Stimulated activated naive CD8-positive, alpha-beta T cell treated with anti-CD3 and anti-CD28 coated beads, Interleukin-15, amount 100 ng/mL, for 72 hours (primary cell): ENCODE measurements around the gene PRDM16.

Source experiments
- ATAC-seq: fragments of 150-1000 bp; cut with Tn5 transposase; 2 replicates; pipeline ENCODE4 v1.10.0; 2021; ENCODE audit warnings: mild to moderate bottlenecking, moderate library complexity
- DNase-seq, 2 donors: peaks; one replicate each; pipeline ENCODE4 v3.0.0; 2021 to 2022
- H3K27ac Mint-ChIP-seq, 2 donors: one replicate each; pipeline ENCODE4 v1.8.0; 2022; ENCODE audit warnings: mild to moderate bottlenecking in 2 of 2, mixed read lengths in 2 of 2, moderate library complexity in 2 of 2
- H3K27me3 Mint-ChIP-seq: one replicate; pipeline ENCODE4 v1.8.0; 2022; ENCODE audit warnings: mixed read lengths
- H3K4me1 Mint-ChIP-seq: one replicate; pipeline ENCODE4 v1.8.0; 2022; ENCODE audit warnings: mild to moderate bottlenecking, mixed read lengths
- H3K4me3 Mint-ChIP-seq, 2 donors: one replicate each; pipeline ENCODE4 v1.8.0; 2022; ENCODE audit warnings: mild to moderate bottlenecking in 2 of 2, mixed read lengths in 2 of 2, moderate library complexity in 1 of 2
- H3K9me3 Mint-ChIP-seq, 2 donors: one replicate each; pipeline ENCODE4 v1.8.0; 2022; ENCODE audit warnings: mixed read lengths in 2 of 2

The PRDM16 gene

DNA sequence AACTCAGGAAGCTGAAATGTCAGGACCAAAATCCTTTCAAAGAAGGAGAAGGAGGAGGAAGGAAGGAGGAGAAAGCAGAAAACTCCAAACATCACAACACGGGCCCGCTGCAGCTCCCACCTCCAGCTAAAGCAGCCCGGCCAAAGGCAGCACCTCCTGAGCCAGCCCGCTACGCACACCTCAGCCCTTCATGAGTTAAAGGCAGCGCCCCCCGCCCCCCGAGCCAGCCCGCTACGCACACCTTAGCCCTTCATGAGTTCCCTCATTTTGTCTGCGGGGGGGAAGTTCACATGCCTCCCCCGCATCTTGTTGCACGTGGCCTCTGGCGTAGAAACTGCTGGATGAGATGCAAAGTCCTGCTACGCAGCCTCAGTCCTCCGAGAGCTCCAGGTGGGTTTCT lies 294.8 kb downstream of the PRDM16 start:
- ATAC-seq, result no peak

DNA sequence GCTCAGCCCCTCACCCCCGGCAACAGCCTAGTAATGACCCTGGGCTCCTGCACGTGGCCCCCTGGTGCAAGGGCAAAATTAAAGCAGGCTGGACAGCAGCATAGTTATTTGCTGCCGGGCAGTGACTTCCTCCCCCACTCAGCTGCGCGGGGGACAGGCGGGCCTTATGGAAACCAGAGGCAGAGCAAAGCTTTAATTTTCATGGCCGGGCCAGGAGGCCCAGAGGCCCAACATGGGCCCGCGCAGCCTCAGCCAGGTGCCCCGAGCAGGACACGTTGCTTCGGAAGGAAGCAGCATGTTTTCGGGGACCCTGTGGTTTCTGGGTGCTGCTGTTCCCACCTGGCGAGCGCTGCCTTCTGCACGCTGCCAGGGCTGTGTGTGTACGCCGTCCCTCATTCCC lies 295.5 kb downstream of the PRDM16 start:
- Mint-ChIP-seq H3K4me3 (no peak overlapping the region), H3K4me1 (no peaks in the 10 kb centered on the region), H3K27me3 (peaks cover 33% of the 10 kb centered on the region), H3K9me3 (no peaks in the 10 kb centered on the region), H3K27ac (no peak overlapping the region)
- ATAC-seq (no peak), DNase-seq (no peak)

More for the DNA sequence above, 294.8 kb downstream of the PRDM16 start:
- Mint-ChIP-seq H3K27ac (no peak overlapping the region), H3K4me3 (no peak overlapping the region), H3K27me3 (peaks cover 25% of the 10 kb centered on the region), H3K4me1 (no peaks in the 10 kb centered on the region), H3K9me3 (no peaks in the 10 kb centered on the region)
- DNase-seq, result no peak

DNA sequence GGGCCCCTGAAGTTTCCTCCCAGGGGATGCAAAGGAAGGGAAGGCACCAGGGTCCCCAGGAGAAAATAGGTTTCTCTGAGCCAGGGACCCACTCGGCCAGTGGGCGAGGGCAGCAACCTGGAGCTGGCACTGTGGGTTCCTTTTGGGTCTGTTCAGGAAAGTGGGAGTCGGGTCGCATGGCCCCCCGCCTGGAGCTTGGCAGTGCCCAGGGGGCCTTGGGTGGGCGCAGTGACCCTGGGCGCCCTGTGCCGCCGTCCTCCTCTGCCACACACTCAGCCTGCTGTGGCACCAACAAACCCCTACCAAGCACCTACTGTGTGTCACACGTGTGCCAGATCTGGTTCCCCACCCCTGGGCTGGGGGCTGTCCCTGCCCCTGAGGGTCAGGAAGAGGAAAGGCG lies 296.0 kb downstream of the PRDM16 start:
- H3K9me3 Mint-ChIP-seq, result no peaks in the 10 kb centered on the region
- no peak for ATAC-seq
- no peak for DNase-seq

DNA sequence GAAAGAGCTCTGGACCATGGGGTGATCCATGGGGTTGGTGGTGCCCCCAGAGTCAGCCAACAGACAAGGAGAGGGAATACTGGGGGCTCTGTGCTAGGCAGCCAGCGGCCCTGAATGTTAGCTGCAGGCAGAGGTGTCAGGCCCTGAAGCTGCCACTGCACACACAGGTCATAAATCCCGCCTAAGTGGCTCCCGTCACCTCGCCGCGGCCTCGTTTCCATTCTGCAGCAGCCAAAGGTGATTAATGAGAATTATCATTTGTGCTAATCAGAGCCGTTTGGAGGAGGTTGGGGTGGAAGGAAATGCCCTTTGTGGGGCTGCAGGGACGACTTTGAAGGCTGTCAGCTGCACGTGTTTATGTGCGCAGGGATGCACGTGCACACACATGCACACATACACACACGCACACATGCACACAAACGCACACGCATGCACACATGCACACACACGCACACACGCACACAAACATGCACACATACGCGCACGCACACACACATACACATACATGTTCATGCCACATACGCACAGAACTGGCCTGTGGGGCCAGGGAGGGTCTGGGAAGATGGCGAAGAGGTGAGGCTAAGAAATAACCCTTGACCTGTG lies 296.6 kb downstream of the PRDM16 start:
- Mint-ChIP-seq H3K4me1 (no peaks in the 10 kb centered on the region), H3K27me3 (peaks cover 44% of the 10 kb centered on the region), H3K4me3 (no peak overlapping the region), H3K9me3 (peaks cover 0 to 4% of the 10 kb centered on the region in 2 donors), H3K27ac (no peak overlapping the region)
- no peak for DNase-seq
- no peak for ATAC-seq

More for the DNA sequence above, 296.0 kb downstream of the PRDM16 start:
- no peak overlapping the region for H3K27ac Mint-ChIP-seq
- no peak overlapping the region for H3K4me3 Mint-ChIP-seq
- peaks cover 37% of the 10 kb centered on the region for H3K27me3 Mint-ChIP-seq
- H3K4me1 Mint-ChIP-seq, result no peaks in the 10 kb centered on the region

GRCh38 chr1:3366126-3367051 lies 297.4 kb downstream of the PRDM16 start:
- no peaks in the 10 kb centered on the region for H3K4me1 Mint-ChIP-seq
- H3K4me3 Mint-ChIP-seq, result no peak overlapping the region
- no peak overlapping the region for H3K27ac Mint-ChIP-seq
- DNase-seq, result no peak
- ATAC-seq, result no peak
- H3K27me3 Mint-ChIP-seq, result peaks cover 49% of the 10 kb centered on the region
- H3K9me3 Mint-ChIP-seq, result peaks cover 7 to 11% of the 10 kb centered on the region in 2 donors

- DNase-seq (no peak), ATAC-seq (no peak)
- Mint-ChIP-seq H3K27me3 (peaks cover 50% of the 10 kb centered on the region), H3K27ac (no peak overlapping the region), H3K4me3 (no peak overlapping the region), H3K4me1 (peaks cover 7% of the 10 kb centered on the region), H3K9me3 (peaks cover 8 to 13% of the 10 kb centered on the region in 2 donors)
These were observed 298.4 kb downstream of the PRDM16 start for GRCh38 chr1:3367376-3367775.

DNA sequence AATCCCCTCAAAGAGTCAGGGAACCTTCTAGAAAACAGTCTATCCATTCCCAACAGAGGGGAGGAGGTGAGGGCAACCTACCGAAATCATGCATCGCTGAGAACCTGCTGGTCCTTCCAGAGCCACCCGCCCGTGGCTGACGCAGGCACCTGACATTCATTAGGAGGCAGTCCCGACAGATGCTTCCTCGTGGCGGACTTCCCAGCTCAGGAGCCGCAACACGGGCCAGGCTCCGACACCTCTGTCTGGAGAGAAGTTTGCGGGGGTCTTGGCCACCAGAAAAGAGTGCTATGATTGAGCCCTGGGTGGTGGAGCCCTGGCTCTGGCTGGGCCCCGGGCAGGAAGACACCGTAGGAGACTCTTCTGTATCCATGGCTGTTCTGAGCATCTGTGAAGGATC lies 299.1 kb downstream of the PRDM16 start:
- peaks cover 14% of the 10 kb centered on the region for H3K4me1 Mint-ChIP-seq
- no peak for ATAC-seq
- H3K27me3 Mint-ChIP-seq, result peaks cover 50% of the 10 kb centered on the region
- no peak for DNase-seq
- no peak overlapping the region for H3K4me3 Mint-ChIP-seq
- peaks cover 8 to 13% of the 10 kb centered on the region in 2 donors for H3K9me3 Mint-ChIP-seq
- H3K27ac Mint-ChIP-seq, result no peak overlapping the region

DNA sequence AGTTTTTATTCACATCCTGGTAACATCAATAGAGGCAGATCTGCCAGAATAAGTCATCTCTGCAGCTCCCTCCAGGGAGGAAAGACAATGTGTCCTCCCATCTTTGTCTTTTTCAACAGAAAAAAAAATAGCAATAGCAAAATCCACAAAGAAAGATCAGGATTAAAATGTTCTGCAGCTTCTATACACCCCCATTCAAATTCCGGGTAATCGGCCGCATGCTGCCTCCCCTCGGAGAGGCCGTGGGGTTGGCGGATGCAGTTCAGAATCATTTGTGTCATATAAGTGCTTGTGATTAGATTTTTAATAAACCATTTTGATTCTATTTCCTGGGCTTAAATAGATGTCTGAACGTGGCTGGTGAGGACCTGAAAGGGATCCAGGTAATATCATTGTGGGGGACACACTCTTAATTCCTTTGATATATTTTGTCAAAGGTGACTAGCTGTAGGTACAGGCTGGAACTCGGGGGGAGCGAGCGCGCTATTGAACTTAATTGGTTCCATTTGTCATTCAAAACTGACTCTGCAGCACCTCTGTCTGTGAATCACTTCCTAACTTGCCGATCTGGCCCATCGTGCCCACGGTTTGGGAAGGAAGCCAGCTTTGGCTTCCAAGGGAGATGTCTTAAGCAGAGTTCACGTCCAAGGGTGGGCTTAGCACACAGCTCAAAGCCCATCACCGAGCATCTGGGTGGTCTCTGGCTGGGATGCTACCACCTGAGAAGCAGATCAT lies 299.9 kb downstream of the PRDM16 start:
- Mint-ChIP-seq H3K27me3 (peaks cover 46% of the 10 kb centered on the region), H3K27ac (no peak overlapping the region), H3K9me3 (peaks cover 8 to 13% of the 10 kb centered on the region in 2 donors), H3K4me1 (peaks cover 21% of the 10 kb centered on the region), H3K4me3 (no peak overlapping the region)
- no peak for DNase-seq
- no peak for ATAC-seq

GRCh38 chr1:3369446-3370076 lies 300.6 kb downstream of the PRDM16 start:
- ATAC-seq (no peak), DNase-seq (no peak)
- H3K4me3 Mint-ChIP-seq, result no peak overlapping the region
- peaks cover 28% of the 10 kb centered on the region for H3K4me1 Mint-ChIP-seq
- peaks cover 41% of the 10 kb centered on the region for H3K27me3 Mint-ChIP-seq
- no peak overlapping the region for H3K27ac Mint-ChIP-seq
- peaks cover 8 to 13% of the 10 kb centered on the region in 2 donors for H3K9me3 Mint-ChIP-seq

- H3K9me3 Mint-ChIP-seq, result peaks cover 8 to 13% of the 10 kb centered on the region in 2 donors
- H3K4me1 Mint-ChIP-seq, result peaks cover 30% of the 10 kb centered on the region
- H3K27me3 Mint-ChIP-seq, result peaks cover 41% of the 10 kb centered on the region
- no peak overlapping the region for H3K4me3 Mint-ChIP-seq
- DNase-seq, result no peak
- no peak overlapping the region for H3K27ac Mint-ChIP-seq
- no peak for ATAC-seq
These were observed 302.1 kb downstream of the PRDM16 start for GRCh38 chr1:3370856-3371703.

- peak overlapping the region in 1 of 2 donors; percentile 32 for H3K4me3 Mint-ChIP-seq
- peak; percentile 40 to 62 for DNase-seq
These were observed 303.3 kb downstream of the PRDM16 start for GRCh38 chr1:3372317-3372716.

DNA sequence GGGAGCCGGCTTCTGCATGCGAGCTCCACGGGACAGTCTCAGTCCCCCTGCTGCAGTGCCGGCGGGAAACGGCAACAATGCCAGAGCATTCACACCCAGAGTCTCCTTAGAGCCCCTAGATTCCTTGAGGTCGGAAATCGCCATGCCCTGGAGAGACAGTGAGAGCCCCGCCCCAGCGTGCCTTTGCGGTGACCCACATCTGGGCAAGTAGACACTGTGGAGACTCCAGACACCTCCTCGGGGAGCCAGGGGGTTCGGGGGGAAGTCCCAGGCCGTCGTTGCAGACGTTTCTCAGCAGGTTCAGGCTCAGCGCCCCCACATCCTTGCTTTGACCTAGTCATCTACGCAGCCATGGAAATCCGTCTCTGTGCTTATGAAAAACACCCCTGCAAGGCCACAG lies 304.2 kb downstream of the PRDM16 start:
- Mint-ChIP-seq H3K4me3 (no peak overlapping the region), H3K9me3 (peaks cover 8 to 13% of the 10 kb centered on the region in 2 donors), H3K27me3 (peaks cover 51% of the 10 kb centered on the region), H3K4me1 (peaks cover 30% of the 10 kb centered on the region), H3K27ac (no peak overlapping the region)
- DNase-seq, result no peak
- no peak for ATAC-seq

More at GRCh38 chr1:3372317-3372716, 303.3 kb downstream of the PRDM16 start:
- Mint-ChIP-seq H3K27ac (no peak overlapping the region), H3K27me3 (peaks cover 51% of the 10 kb centered on the region), H3K9me3 (peaks cover 8 to 13% of the 10 kb centered on the region in 2 donors), H3K4me1 (peaks cover 30% of the 10 kb centered on the region)
- peak; percentile 94 for ATAC-seq

- DNase-seq, result no peak
- peaks cover 50% of the 10 kb centered on the region for H3K27me3 Mint-ChIP-seq
- no peak overlapping the region for H3K4me3 Mint-ChIP-seq
- ATAC-seq, result no peak
- H3K4me1 Mint-ChIP-seq, result peaks cover 30% of the 10 kb centered on the region
- no peak overlapping the region for H3K27ac Mint-ChIP-seq
- H3K9me3 Mint-ChIP-seq, result peaks cover 8 to 13% of the 10 kb centered on the region in 2 donors
These were observed 304.9 kb downstream of the PRDM16 start for GRCh38 chr1:3373700-3374405.

DNA sequence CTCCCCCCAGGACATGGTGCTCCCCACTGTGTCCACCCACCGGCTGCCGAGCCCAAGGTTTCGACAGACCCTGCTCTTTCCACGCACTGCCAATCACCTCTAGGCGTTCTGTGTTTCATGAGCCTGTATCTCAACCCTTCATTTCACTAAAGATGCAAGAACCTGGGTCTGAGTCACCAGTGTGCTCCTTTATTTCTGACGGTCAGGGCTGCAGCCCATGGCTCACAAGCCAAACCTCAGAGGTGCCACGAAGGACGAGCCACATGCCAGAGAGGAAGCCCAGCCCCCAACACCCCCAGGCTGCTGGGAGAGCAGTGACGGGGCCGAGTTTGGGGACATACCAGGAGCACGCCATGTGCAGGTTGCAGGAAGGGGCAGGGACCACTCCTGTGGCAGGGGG lies 306.2 kb downstream of the PRDM16 start:
- DNase-seq, result no peak

More for the DNA sequence above, 306.2 kb downstream of the PRDM16 start:
- Mint-ChIP-seq H3K4me3 (no peak overlapping the region), H3K27ac (no peak overlapping the region), H3K27me3 (peaks cover 36% of the 10 kb centered on the region), H3K4me1 (peaks cover 30% of the 10 kb centered on the region), H3K9me3 (peaks cover 8 to 13% of the 10 kb centered on the region in 2 donors)
- no peak for ATAC-seq
